Common myeloid progenitor, CD34-positive (primary cell): Measurements from ENCODE around the gene S100A8.
"Not testable (repeated sequence)": the region's sequence is repeated elsewhere in the genome, so short reads cannot be mapped to it uniquely, and the experiment has no call there.

Experiments
- CTCF ChIA-PET: fragments of 350-600 bp; sonication (Branson Sonifier 250); formaldehyde crosslinking; loops from one replicate; lab custom pipeline; 2021; ENCODE audit warnings: antibody characterized with exemption; lab: Charles Lee
- POLR2A ChIA-PET: fragments of 350-600 bp; sonication (Branson Sonifier 250); formaldehyde crosslinking; loops from one replicate; lab custom pipeline; 2021; ENCODE audit warnings: antibody characterized with exemption; lab: Charles Lee
- DNase-seq, 3 donors: peaks; one replicate each; pipeline versions ENCODE4 v3.0.0 to v3.0.0-alpha.2; 2013
- H3K27ac ChIP-seq, 2 experiments: 1 replicate in 1 of 2; 2 replicates in 1 of 2; pipeline ENCODE4 v1.7.0; 2013; ENCODE audit warnings: inconsistent platforms in 2 of 2, low read length in 2 of 2, mild to moderate bottlenecking in 2 of 2, low read depth in 1 of 2, moderate library complexity in 1 of 2; ENCODE audit not compliant: severe bottlenecking in 2 of 2, insufficient read depth in 1 of 2, poor library complexity in 1 of 2
- H3K27me3 ChIP-seq, 5 experiments: replicated peaks in 2 of 5; 1 replicate in 3 of 5; 2 replicates in 2 of 5; pipeline versions ENCODE4 v1.6.1 to v1.7.0; 2013; ENCODE audit warnings: low read length in 4 of 5, mild to moderate bottlenecking in 2 of 5, moderate library complexity in 2 of 5, inconsistent platforms in 1 of 5; ENCODE audit not compliant: insufficient read depth in 5 of 5, control insufficient read depth in 4 of 5
- H3K36me3 ChIP-seq, 4 experiments: 1 replicate in 2 of 4; 2 replicates in 2 of 4; pipeline versions ENCODE4 v1.6.1 to v1.7.0; 2013; ENCODE audit warnings: low read length in 3 of 4, control low read depth in 1 of 4, mild to moderate bottlenecking in 1 of 4; ENCODE audit not compliant: control insufficient read depth in 4 of 4, insufficient read depth in 4 of 4
- H3K4me1 ChIP-seq, 4 experiments: 1 replicate in 3 of 4; 2 replicates in 1 of 4; pipeline versions ENCODE4 v1.6.1 to v1.7.1; 2013; ENCODE audit warnings: low read length in 3 of 4, mild to moderate bottlenecking in 3 of 4, control low read depth in 1 of 4, inconsistent platforms in 1 of 4, moderate library complexity in 1 of 4; ENCODE audit not compliant: control insufficient read depth in 4 of 4, insufficient read depth in 4 of 4; ENCODE audit errors: control extremely low read depth in 1 of 4
- H3K4me3 ChIP-seq, 7 experiments: 1 replicate in 4 of 7; 2 replicates in 3 of 7; pipeline versions ENCODE4 v1.5.1 to v1.7.0; 2013; ENCODE audit warnings: mild to moderate bottlenecking in 7 of 7, low read length in 6 of 7, moderate library complexity in 6 of 7, inconsistent platforms in 2 of 7, low read depth in 2 of 7, control low read depth in 1 of 7; ENCODE audit not compliant: insufficient read depth in 4 of 7, control insufficient read depth in 1 of 7; ENCODE audit errors: extremely low read depth in 1 of 7
- H3K9me3 ChIP-seq, 5 experiments: 1 replicate in 4 of 5; 2 replicates in 1 of 5; pipeline versions ENCODE4 v1.6.1 to v1.7.1; 2013; ENCODE audit warnings: low read length in 4 of 5, mild to moderate bottlenecking in 2 of 5, inconsistent platforms in 1 of 5, low read depth in 1 of 5, moderate library complexity in 1 of 5; ENCODE audit not compliant: control insufficient read depth in 4 of 5, insufficient read depth in 2 of 5; ENCODE audit errors: control extremely low read depth in 1 of 5
- WGBS: methylation state at CpG from one replicate; pipeline ENCODE4 v1.1.5; 2013; ENCODE audit not compliant: insufficient coverage; 5-methylcytosine and 5-hydroxymethylcytosine counted together

The S100A8 gene

GRCh38 chr1:153428073-153428638 is 37.3 kb upstream of the S100A8 start:
- 90% methylated on average over 11 of the region's 12 CpGs for WGBS
- no peaks in the 10 kb centered on the region for H3K4me1 ChIP-seq
- DNase-seq: no peak
- CTCF ChIA-PET: interaction anchor here (0.9 kb wide), 1 partner anchor 28 kb away, joined by 3 read pairs; no protein-coding TSS in a partner anchor
- H3K27ac ChIP-seq: no peak overlapping the region
- POLR2A ChIA-PET: no interaction called here
- H3K9me3 ChIP-seq: no peaks in the 10 kb centered on the region
- H3K27me3 ChIP-seq: peaks cover 0 to 34% (median 2%) of the 10 kb centered on the region in 5 experiments
- no peak overlapping the region for H3K4me3 ChIP-seq
- H3K36me3 ChIP-seq: no peaks in the 10 kb centered on the region

GRCh38 chr1:153426809-153427208 is 35.9 kb upstream of the S100A8 start:
- ChIA-PET POLR2A (no interaction called here), CTCF (interaction anchor here (0.6 kb wide), 1 partner anchor 19 kb away, joined by 3 read pairs; no protein-coding TSS in a partner anchor)
- WGBS: 88% methylated on average over 1 of the region's 1 CpG
- no peak overlapping the region for H3K4me3 ChIP-seq
- no peaks in the 10 kb centered on the region for H3K36me3 ChIP-seq
- no peaks in the 10 kb centered on the region for H3K9me3 ChIP-seq
- no peak for DNase-seq
- H3K4me1 ChIP-seq: no peaks in the 10 kb centered on the region
- peaks cover 0 to 34% (median 2%) of the 10 kb centered on the region in 5 experiments for H3K27me3 ChIP-seq
- H3K27ac ChIP-seq: no peak overlapping the region

- no peaks in the 10 kb centered on the region for H3K9me3 ChIP-seq
- POLR2A ChIA-PET: no interaction called here
- H3K36me3 ChIP-seq: no peaks in the 10 kb centered on the region
- peaks cover 0 to 29% (median 0%) of the 10 kb centered on the region in 5 experiments for H3K27me3 ChIP-seq
- no peaks in the 10 kb centered on the region for H3K4me1 ChIP-seq
- H3K4me3 ChIP-seq: no peak overlapping the region
- H3K27ac ChIP-seq: no peak overlapping the region
- peak; percentile 61 to 83 (median 77) for DNase-seq
- WGBS: 3% methylated on average over 4 of the region's 6 CpGs
- CTCF ChIA-PET: interaction anchor here (0.5 to 0.7 kb wide), 2 partner anchors 19 to 1058 kb away, joined by 3 to 4 read pairs; no protein-coding TSS in a partner anchor
These were observed 31.7 kb upstream of the S100A8 start for GRCh38 chr1:153422450-153423068.

GRCh38 chr1:153420306-153420705 is 29.4 kb upstream of the S100A8 start:
- Histone ChIP-seq H3K4me3 (no peak overlapping the region), H3K9me3 (no peaks in the 10 kb centered on the region), H3K27ac (no peak overlapping the region), H3K27me3 (peaks cover 0 to 19% (median 0%) of the 10 kb centered on the region in 5 experiments), H3K36me3 (no peaks in the 10 kb centered on the region), H3K4me1 (no peaks in the 10 kb centered on the region)
- DNase-seq: no peak
- 65% methylated on average over 2 of the region's 2 CpGs for WGBS
- CTCF ChIA-PET: no interaction called here
- POLR2A ChIA-PET: no interaction called here

- CTCF ChIA-PET, H3K4me1 ChIP-seq, DNase-seq, H3K4me3 ChIP-seq, POLR2A ChIA-PET, H3K36me3 ChIP-seq, H3K27ac ChIP-seq, H3K9me3 ChIP-seq: not testable (repeated sequence)
- WGBS: 70% methylated on average over 2 of the region's 2 CpGs
- H3K27me3 ChIP-seq: peaks cover 0 to 19% (median 0%) of the 10 kb centered on the region in 5 experiments
These were observed 28.5 kb upstream of the S100A8 start for GRCh38 chr1:153419436-153419793.

- 84% methylated on average over 4 of the region's 7 CpGs for WGBS
- H3K36me3 ChIP-seq, DNase-seq, POLR2A ChIA-PET, H3K27ac ChIP-seq, CTCF ChIA-PET, H3K4me1 ChIP-seq, H3K4me3 ChIP-seq, H3K9me3 ChIP-seq: not testable (repeated sequence)
- peaks cover 0 to 16% (median 0%) of the 10 kb centered on the region in 5 experiments for H3K27me3 ChIP-seq
These were observed 28.0 kb upstream of the S100A8 start for GRCh38 chr1:153418758-153419435.
